AG08396 (cell line): ENCODE measurements around the gene FGF9.

Experiments used
- DNase-seq: peaks from one replicate; pipeline ENCODE4 v3.0.0; 2012; ENCODE audit warnings: low spot score, mixed read lengths

FGF9 gene

GRCh38 chr13:21670883-21671619, at the start of gene FGF9:
Gene FGF9 (plus strand): TSS chr13:21671073. CDS start chr13:21671913, 840 bp downstream.
- DNase-seq: peak; percentile 90

GRCh38 chr13:21625366-21625765, 45.5 kb upstream of the FGF9 start:
- DNase-seq: peak; percentile 37

GRCh38 chr13:21632196-21632595, 38.7 kb upstream of the FGF9 start:
- no peak for DNase-seq

GRCh38 chr13:21636656-21637055, 34.2 kb upstream of the FGF9 start:
- no peak for DNase-seq

GRCh38 chr13:21637296-21637695, 33.6 kb upstream of the FGF9 start:
- DNase-seq: peak; percentile 12

- peak; percentile 30 for DNase-seq
Measured at GRCh38 chr13:21638319-21639282, 32.3 kb upstream of the FGF9 start.

- DNase-seq: no peak
Measured at GRCh38 chr13:21639561-21639960, 31.3 kb upstream of the FGF9 start.

- no peak for DNase-seq
Measured at GRCh38 chr13:21641629-21642028, 29.2 kb upstream of the FGF9 start.

GRCh38 chr13:21657538-21657937, 13.3 kb upstream of the FGF9 start:
- peak; percentile 85 for DNase-seq

GRCh38 chr13:21659087-21659486, 11.8 kb upstream of the FGF9 start:
- DNase-seq: no peak

GRCh38 chr13:21661097-21661909, 9.6 kb upstream of the FGF9 start:
- DNase-seq: no peak

- DNase-seq: no peak
Measured at GRCh38 chr13:21663197-21663596, 7.7 kb upstream of the FGF9 start.

- no peak for DNase-seq
Measured at GRCh38 chr13:21668732-21669275, 2.1 kb upstream of the FGF9 start.

- peak; percentile 70 for DNase-seq
Measured at GRCh38 chr13:21670006-21670882, 629 bp upstream of the FGF9 start.

GRCh38 chr13:21671620-21672286, 880 bp downstream of the FGF9 start:
- no peak for DNase-seq

GRCh38 chr13:21672287-21672680, 1.4 kb downstream of the FGF9 start:
- DNase-seq: no peak

- no peak for DNase-seq
Measured at GRCh38 chr13:21672796-21673538, 2.1 kb downstream of the FGF9 start.

GRCh38 chr13:21673539-21673788, 2.6 kb downstream of the FGF9 start:
- no peak for DNase-seq

- peak; percentile 84 for DNase-seq
Measured at GRCh38 chr13:21673789-21674489, 3.1 kb downstream of the FGF9 start.
